HepG2 (cell line): ENCODE data around the gene FITM1. TPM values are rescaled to one million over a fixed set of nuclear protein-coding genes. Genes with fewer than 3 reads are reported as not detected.

Experiments
- ATAC-seq: fragments of 200-7000 bp; cut with Tn5 transposase; 3 replicates; pipeline ENCODE4 v1.9.1; 2020; ENCODE audit warnings: mild to moderate bottlenecking, moderate library complexity
- BruUV-seq: library from RNA; stranded (reverse); fragments of 400-500 nt; replicated peaks from 2 replicates; lab custom pipeline; 2021; lab: Mats Ljungman, UMichigan
- CTCF ChIA-PET: fragments of 300-600 bp; formaldehyde crosslinking; extraction: SDS; loops from one replicate; lab custom pipeline; 2021; ENCODE audit warnings: low total read pairs, inconsistent platforms, low intra/inter-chr PET ratio; lab: Yijun Ruan, JAX
- POLR2A ChIA-PET: fragments of 350-600 bp; sonication (Branson Sonifier 250); formaldehyde crosslinking; loops from one replicate; lab custom pipeline; 2020; ENCODE audit warnings: antibody characterized with exemption, inconsistent platforms; lab: Yijun Ruan, JAX
- DNase-seq: peaks from one replicate; pipeline ENCODE4 v3.0.0-alpha.2; 2015; ENCODE audit warnings: low spot score
- FAIRE-seq: peaks from 3 replicates; lab custom pipeline; 2011; peaks lifted over from hg19 to GRCh38; lab: Jason Lieb, UNC
- H2AFZ ChIP-seq: one replicate; pipeline ENCODE4 v1.6.1; 2011; ENCODE audit warnings: low read length, inconsistent platforms
- H3K27ac ChIP-seq: fragments of 300-600 bp; 3 replicates; pipeline ENCODE4 v1.8.0; 2011; ENCODE audit warnings: mixed run types, mild to moderate bottlenecking, mixed read lengths, low read length, inconsistent platforms; ENCODE audit not compliant: insufficient read depth; ENCODE audit errors: extremely low read length
- H3K27me3 ChIP-seq, 2 experiments: fragments of 200-600 bp in 1 of 2; 2 replicates in 1 of 2; 3 replicates in 1 of 2; pipeline versions ENCODE4 v1.6.0 to v1.8.0; 2011; ENCODE audit warnings: low read length in 2 of 2, mild to moderate bottlenecking in 2 of 2, moderate library complexity in 2 of 2, inconsistent platforms in 1 of 2; ENCODE audit not compliant: insufficient read depth in 2 of 2, control insufficient read depth in 1 of 2
- H3K36me3 ChIP-seq, 2 experiments: fragments of 200-600 bp in 1 of 2; replicated peaks in 1 of 2; 2 replicates in 1 of 2; 3 replicates in 1 of 2; pipeline versions ENCODE4 v1.5.1 to v1.8.0; 2011; ENCODE audit warnings: low read length in 2 of 2, inconsistent platforms in 1 of 2; ENCODE audit not compliant: insufficient read depth in 2 of 2, control insufficient read depth in 1 of 2
- H3K4me1 ChIP-seq: 2 replicates; pipeline ENCODE4 v1.5.1; 2012; ENCODE audit warnings: low read length, inconsistent platforms; ENCODE audit not compliant: insufficient read depth
- H3K4me2 ChIP-seq: 2 replicates; pipeline ENCODE4 v1.6.0; 2011; ENCODE audit warnings: low read depth, low read length, inconsistent platforms
- H3K4me3 ChIP-seq, 3 experiments: fragments of 200-600 bp in 1 of 3; sonication (generic), shearing (Covaris generic) in 1 of 3; replicated peaks in 1 of 3; 2 replicates each; pipeline ENCODE4 v1.5.1; 2011 to 2016; ENCODE audit warnings: low read length in 3 of 3, inconsistent platforms in 2 of 3, low read depth in 2 of 3, mild to moderate bottlenecking in 2 of 3, control low read depth in 1 of 3, mixed read lengths in 1 of 3; ENCODE audit not compliant: insufficient read depth in 1 of 3
- H3K79me2 ChIP-seq: one replicate; pipeline ENCODE4 v1.6.1; 2011; ENCODE audit warnings: low read length, inconsistent platforms; ENCODE audit not compliant: insufficient read depth
- H3K9ac ChIP-seq: 2 replicates; pipeline ENCODE4 v1.6.0; 2011; ENCODE audit warnings: mild to moderate bottlenecking, low read depth, low read length, inconsistent platforms; ENCODE audit not compliant: insufficient read depth
- H3K9me3 ChIP-seq: 2 replicates; pipeline ENCODE4 v1.5.1; 2012; ENCODE audit warnings: mild to moderate bottlenecking, low read length
- H4K20me1 ChIP-seq: 2 replicates; pipeline ENCODE4 v1.6.0; 2011; ENCODE audit warnings: inconsistent platforms, mild to moderate bottlenecking, low read length, moderate library complexity; ENCODE audit not compliant: insufficient read depth
- ETV6 ChIP-seq: sonication (generic); formaldehyde crosslinking; conservative IDR thresholded peaks from 2 replicates; pipeline ENCODE4 v1.4.0; 2020; ENCODE audit warnings: missing genetic modification reagents
- FOXO1 ChIP-seq: sonication (generic); formaldehyde crosslinking; IDR thresholded peaks from 2 replicates; pipeline ENCODE4 v1.4.0; 2020; ENCODE audit warnings: missing genetic modification reagents
- GPN1 ChIP-seq: sonication (generic); formaldehyde crosslinking; IDR thresholded peaks from 2 replicates; pipeline ENCODE4 v1.5.1; 2020; ENCODE audit warnings: missing genetic modification reagents, borderline replicate concordance
- PAX8 ChIP-seq: sonication (generic); formaldehyde crosslinking; IDR thresholded peaks from 2 replicates; pipeline ENCODE4 v1.8.0; 2022; ENCODE audit warnings: mild to moderate bottlenecking, missing genetic modification reagents, borderline replicate concordance
- POLR2G ChIP-seq: fragments of 200-400 bp; formaldehyde crosslinking; IDR thresholded peaks from 2 replicates; pipeline ENCODE4 v1.6.1; 2018; ENCODE audit warnings: mild to moderate bottlenecking, low read depth, low read length, moderate library complexity
- RFXANK ChIP-seq: IDR thresholded peaks from 2 replicates; pipeline ENCODE4 v1.6.1; 2016
- SRF ChIP-seq: IDR thresholded peaks from 2 replicates; pipeline ENCODE4 v1.6.1; 2011; ENCODE audit warnings: mild to moderate bottlenecking, low read depth, low read length, moderate library complexity
- ZMYM2 ChIP-seq: sonication (generic); formaldehyde crosslinking; IDR thresholded peaks from 2 replicates; pipeline ENCODE4 v1.8.0; 2022; ENCODE audit warnings: mild to moderate bottlenecking, missing genetic modification reagents
- ZNF367 ChIP-seq: sonication (generic); formaldehyde crosslinking; IDR thresholded peaks from 2 replicates; pipeline ENCODE4 v1.4.0; 2020; ENCODE audit warnings: missing genetic modification reagents, borderline replicate concordance
- ZNF589 ChIP-seq: sonication (generic); formaldehyde crosslinking; conservative IDR thresholded peaks from 2 replicates; pipeline ENCODE4 v1.8.0; 2022; ENCODE audit warnings: mild to moderate bottlenecking, moderate library complexity, missing genetic modification reagents
- ZNF678 ChIP-seq: sonication (generic); formaldehyde crosslinking; IDR thresholded peaks from 2 replicates; pipeline ENCODE4 v1.4.0; 2020; ENCODE audit warnings: mild to moderate bottlenecking, missing genetic modification reagents
- ZNF709 ChIP-seq: sonication (generic); formaldehyde crosslinking; IDR thresholded peaks from 2 replicates; pipeline ENCODE4 v1.5.0; 2020; ENCODE audit warnings: mild to moderate bottlenecking, missing genetic modification reagents
- ZNF737 ChIP-seq: sonication (generic); formaldehyde crosslinking; IDR thresholded peaks from 2 replicates; pipeline ENCODE4 v1.5.0; 2020; ENCODE audit warnings: missing genetic modification reagents, mild to moderate bottlenecking, borderline replicate concordance
- ZSCAN21 ChIP-seq: sonication (generic); formaldehyde crosslinking; IDR thresholded peaks from 2 replicates; pipeline ENCODE4 v1.8.0; 2022; ENCODE audit warnings: mild to moderate bottlenecking, missing genetic modification reagents, moderate library complexity, borderline replicate concordance
- WGBS: methylation state at CpG from one replicate; pipeline ENCODE4 v1.1.6; 2017; ENCODE audit warnings: low lambda C conversion rate; 5-methylcytosine and 5-hydroxymethylcytosine counted together
- in situ Hi-C: cut with HindIII; loops from 2 replicates; pipeline ENCODE4 v1.10.0; 2017; ENCODE audit warnings: low pct_unique_long_range_greater_than_20kb; ENCODE audit not compliant: extremely low pct_ligation_motif_present
- intact Hi-C: fragments of 100-400 bp; cut with micrococcal nuclease; formaldehyde crosslinking; loops from one replicate; pipeline ENCODE4 v1.10.0; 2022; ENCODE audit not compliant: unreplicated experiment
- polyA plus RNA-seq, 8 experiments: library from polyadenylated mRNA; depleted of rRNA in 3 of 8; stranded (reverse) in 7 of 8; unstranded in 1 of 8; fragments of >200 nt; fragmentation: Illumina TruSeq in 4 of 8; extraction: Trizol in 4 of 8; gene quantifications; 2 replicates each; pipeline versions ENCODE4 v1.2.1 to v1.2.3, GENCODE V29; 2011 to 2016; ENCODE audit warnings: low read depth in 4 of 8, missing spikeins in 1 of 8, mixed read lengths in 1 of 8; ENCODE audit not compliant: insufficient read depth in 1 of 8
- total RNA-seq, 5 experiments: library from RNA; depleted of rRNA; stranded (reverse); fragments of >200 nt; fragmentation: Illumina TruSeq; extraction: Trizol; gene quantifications; 2 replicates each; pipeline ENCODE4 v1.2.3, GENCODE V29; 2016; ENCODE audit warnings: low read depth in 1 of 5
- TF ChIP-seq, protein P1 (sequence below): sonication (generic); formaldehyde crosslinking; IDR thresholded peaks from 2 replicates; pipeline ENCODE4 v1.5.1; 2020; ENCODE audit warnings: mild to moderate bottlenecking, moderate library complexity, missing genetic modification reagents
- TF ChIP-seq, protein P2 (sequence below): sonication (generic); formaldehyde crosslinking; IDR thresholded peaks from 2 replicates; pipeline ENCODE4 v1.5.1; 2020; ENCODE audit warnings: mild to moderate bottlenecking, missing genetic modification reagents, moderate library complexity

The FITM1 gene
- total and polyA plus RNA-seq, 2 of the 13 experiments (the other 11 are each of a cell fraction or from before 2014, with no cell fraction given) = 2.7 to 5.8 TPM

DNA sequence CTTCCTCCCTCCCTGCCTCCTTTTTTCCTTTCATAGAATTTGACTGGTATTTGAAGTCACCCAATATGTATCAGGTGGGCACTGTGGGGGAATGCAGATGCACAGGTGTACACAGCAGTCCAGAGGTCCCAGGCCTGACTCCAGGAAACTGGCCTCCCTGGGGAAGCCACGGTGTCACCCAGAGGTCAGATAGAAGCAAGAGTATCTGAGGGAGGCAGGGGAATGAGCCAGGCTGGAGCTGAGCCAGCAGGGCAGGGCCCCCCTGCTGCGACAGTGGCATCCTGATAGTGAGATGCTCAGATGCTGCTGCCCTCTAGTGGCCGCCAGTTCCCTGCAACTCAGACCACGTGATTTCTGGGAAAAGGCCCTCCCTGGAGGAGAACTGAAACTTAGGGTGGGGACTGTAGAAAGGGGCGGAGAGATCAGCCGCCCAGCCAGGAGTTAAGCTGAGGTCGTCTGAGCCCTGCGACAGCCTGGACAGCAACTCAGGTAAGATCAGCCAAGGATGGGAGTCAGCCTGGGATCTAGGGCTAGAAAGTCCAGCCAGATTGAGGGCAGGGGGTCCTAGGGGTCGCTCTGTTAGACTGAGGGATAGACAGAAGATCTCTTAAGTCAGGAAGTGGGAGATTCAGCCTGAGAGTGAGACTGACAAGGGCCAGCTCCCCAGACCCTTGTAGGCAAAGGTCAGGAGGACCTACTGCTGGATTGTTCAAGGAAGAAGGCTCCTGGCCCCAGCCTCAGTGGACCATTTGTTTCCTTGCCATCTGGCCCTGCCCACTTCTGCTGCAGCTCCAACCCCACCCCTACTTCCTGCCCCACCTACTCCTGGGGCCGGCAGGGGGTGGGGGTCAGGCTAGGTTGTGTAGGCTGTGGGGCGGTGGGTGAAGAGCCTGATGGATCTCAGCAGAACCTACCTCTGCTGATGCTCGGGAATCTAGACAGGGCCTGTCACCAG lies 30.7 kb downstream of the FITM1 start, which contains the start of gene IRF9:
Gene IRF9 (plus strand): TSS at position 416 of the 955 bp plus-strand sequence. CDS start 880 bp downstream, outside the sequence.
- Histone ChIP-seq H3K4me2 (peak within 1 kb of the TSS; percentile 98), H3K4me1 (peaks cover 28% of the 10 kb centered on the region), H3K9me3 (no peaks in the 10 kb centered on the region), H4K20me1 (no peaks in the 10 kb centered on the region), H3K27ac (peak within 1 kb of the TSS; percentile 62), H3K4me3 (peak within 1 kb of the TSS; percentile 50 to 78 (median 64)), H3K79me2 (peaks cover 5% of the 10 kb centered on the region), H3K9ac (peak within 1 kb of the TSS; percentile 76), H3K27me3 (no peaks in the 10 kb centered on the region; a peak in 1 of 5 replicates), H3K36me3 (peaks cover 57 to 68% of the 10 kb centered on the region in 2 experiments), H2AFZ (peak within 1 kb of the TSS; percentile 32)
- DNase-seq (peak; percentile 99), FAIRE-seq (peak; percentile 99), ATAC-seq (peak; percentile 92)
- intact Hi-C loops = loop anchor here (1.0 kb wide), 10 partner anchors 15 to 147 kb away; partner anchors contain the start of genes CHMP4A, EMC9, IPO4 and PCK2
- BruUV-seq = TSS peak; percentile 47
- in situ Hi-C loops = loop anchor here (5.0 kb wide), 1 partner anchor 104 kb away; no protein-coding TSS in a partner anchor
- CTCF ChIA-PET = interaction anchor here (0.7 to 2.4 kb wide), 9 partner anchors 21 to 147 kb away, joined by 3 to 12 read pairs (median 6); partner anchors contain the start of genes DCAF11 and PSME1
- POLR2A ChIA-PET = interaction anchor here (0.8 to 11.8 kb wide), 42 partner anchors 9 to 1183 kb away, joined by 3 to 233 read pairs (median 8); partner anchors contain the start of genes ACIN1, C14orf119, CHMP4A and CIDEB
- 3% methylated on average over 12 of the region's 12 CpGs for WGBS
- TF ChIP-seq ZNF678 (CRISPR knock-in tag) (no peak), ZNF367 (no peak), ZNF589 (CRISPR knock-in tag) (peak; percentile 97; the same call in 1 of the 2 replicates), PAX8 (CRISPR knock-in tag) (peak; percentile 64), ZSCAN21 (CRISPR knock-in tag) (peak; percentile 96), POLR2G (peak; percentile 99), ETV6 (CRISPR knock-in tag) (peak; percentile 98), RFXANK (CRISPR knock-in tag) (peak; percentile 97), SRF (peak; percentile 40), FOXO1 (peak; percentile 87), GPN1 (CRISPR knock-in tag) (peak; percentile 55; the same call in 1 of the 2 replicates), ZMYM2 (CRISPR knock-in tag) (peak; percentile 77; the same call in 1 of the 2 replicates), ZNF737 (no peak), ZNF709 (peak; percentile 1; the same call in 1 of the 2 replicates)
- TF ChIP-seq, protein P1, sequence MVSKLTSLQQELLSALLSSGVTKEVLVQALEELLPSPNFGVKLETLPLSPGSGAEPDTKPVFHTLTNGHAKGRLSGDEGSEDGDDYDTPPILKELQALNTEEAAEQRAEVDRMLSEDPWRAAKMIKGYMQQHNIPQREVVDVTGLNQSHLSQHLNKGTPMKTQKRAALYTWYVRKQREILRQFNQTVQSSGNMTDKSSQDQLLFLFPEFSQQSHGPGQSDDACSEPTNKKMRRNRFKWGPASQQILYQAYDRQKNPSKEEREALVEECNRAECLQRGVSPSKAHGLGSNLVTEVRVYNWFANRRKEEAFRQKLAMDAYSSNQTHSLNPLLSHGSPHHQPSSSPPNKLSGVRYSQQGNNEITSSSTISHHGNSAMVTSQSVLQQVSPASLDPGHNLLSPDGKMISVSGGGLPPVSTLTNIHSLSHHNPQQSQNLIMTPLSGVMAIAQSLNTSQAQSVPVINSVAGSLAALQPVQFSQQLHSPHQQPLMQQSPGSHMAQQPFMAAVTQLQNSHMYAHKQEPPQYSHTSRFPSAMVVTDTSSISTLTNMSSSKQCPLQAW (CRISPR knock-in tag) = peak; percentile 99
- TF ChIP-seq, protein P2, sequence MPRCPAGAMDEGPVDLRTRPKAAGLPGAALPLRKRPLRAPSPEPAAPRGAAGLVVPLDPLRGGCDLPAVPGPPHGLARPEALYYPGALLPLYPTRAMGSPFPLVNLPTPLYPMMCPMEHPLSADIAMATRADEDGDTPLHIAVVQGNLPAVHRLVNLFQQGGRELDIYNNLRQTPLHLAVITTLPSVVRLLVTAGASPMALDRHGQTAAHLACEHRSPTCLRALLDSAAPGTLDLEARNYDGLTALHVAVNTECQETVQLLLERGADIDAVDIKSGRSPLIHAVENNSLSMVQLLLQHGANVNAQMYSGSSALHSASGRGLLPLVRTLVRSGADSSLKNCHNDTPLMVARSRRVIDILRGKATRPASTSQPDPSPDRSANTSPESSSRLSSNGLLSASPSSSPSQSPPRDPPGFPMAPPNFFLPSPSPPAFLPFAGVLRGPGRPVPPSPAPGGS (CRISPR knock-in tag) = peak; percentile 98
